Endodermal cell (in vitro differentiated cells): ENCODE measurements around the gene RCHY1. TPM values are rescaled to one million over a fixed set of nuclear protein-coding genes. Genes with fewer than 3 reads are reported as not detected.

Experiments used
- DNase-seq: peaks from one replicate; pipeline ENCODE4 v3.0.0-alpha.2; 2017
- H3K27ac ChIP-seq: 2 replicates; pipeline ENCODE4 v1.5.1; 2013; ENCODE audit warnings: mild to moderate bottlenecking, low read depth, low read length, moderate library complexity
- H3K27me3 ChIP-seq: 2 replicates; pipeline ENCODE4 v1.6.1; 2013; ENCODE audit warnings: mild to moderate bottlenecking, low read length, moderate library complexity; ENCODE audit not compliant: insufficient read depth, control insufficient read depth, poor library complexity, severe bottlenecking
- H3K36me3 ChIP-seq: 2 replicates; pipeline ENCODE4 v1.7.0; 2013; ENCODE audit warnings: mild to moderate bottlenecking, low read length, moderate library complexity; ENCODE audit not compliant: control insufficient read depth, insufficient read depth
- H3K4me1 ChIP-seq: one replicate; pipeline ENCODE4 v1.7.0; 2013; ENCODE audit warnings: low read length; ENCODE audit not compliant: control insufficient read depth, insufficient read depth
- H3K4me3 ChIP-seq: 2 replicates; pipeline ENCODE4 v1.5.1; 2013; ENCODE audit warnings: mild to moderate bottlenecking, low read length, moderate library complexity
- H3K9ac ChIP-seq: 2 replicates; pipeline ENCODE4 v1.6.1; 2013; ENCODE audit warnings: mild to moderate bottlenecking, low read length, moderate library complexity; ENCODE audit not compliant: poor library complexity, severe bottlenecking; ENCODE audit errors: extremely low read depth
- H3K9me3 ChIP-seq: 2 replicates; pipeline ENCODE4 v1.6.1; 2013; ENCODE audit warnings: mild to moderate bottlenecking, low read length, moderate library complexity; ENCODE audit not compliant: control insufficient read depth
- H3K27ac Mint-ChIP-seq: 2 replicates; pipeline ENCODE4 v1.8.0; 2020; ENCODE audit warnings: mixed read lengths
- H3K27me3 Mint-ChIP-seq: 2 replicates; pipeline ENCODE4 v1.8.0; 2021; ENCODE audit warnings: mild to moderate bottlenecking, mixed read lengths; ENCODE audit not compliant: insufficient read depth
- H3K36me3 Mint-ChIP-seq: 2 replicates; pipeline ENCODE4 v1.8.0; 2020; ENCODE audit warnings: low read depth, mixed read lengths
- H3K4me1 Mint-ChIP-seq: 2 replicates; pipeline ENCODE4 v1.8.0; 2020; ENCODE audit warnings: mixed read lengths
- H3K4me3 Mint-ChIP-seq: 2 replicates; pipeline ENCODE4 v1.8.0; 2020; ENCODE audit warnings: mild to moderate bottlenecking, moderate library complexity, mixed read lengths
- H3K9me3 Mint-ChIP-seq: 2 replicates; pipeline ENCODE4 v1.8.0; 2020; ENCODE audit warnings: mild to moderate bottlenecking, mixed read lengths
- WGBS, 2 experiments: methylation state at CpG; one replicate each; pipeline versions ENCODE4 v1.1.5 to v1.1.7; 2013; ENCODE audit warnings: missing lambda C conversion rate in 2 of 2, mixed read lengths in 1 of 2; ENCODE audit not compliant: insufficient coverage in 1 of 2, insufficient read length in 1 of 2; 5-methylcytosine and 5-hydroxymethylcytosine counted together
- total RNA-seq, 2 donors: library from RNA; stranded (reverse); fragmentation: NEBNext Ultra II Directional in 1 of 2; extraction: Animal tissue kit (Norgen Biotek cat#: 25700) in 1 of 2; gene quantifications; 2 replicates in 1 of 2; 3 replicates in 1 of 2; pipeline ENCODE4 v1.2.1, GENCODE V29; 2021
- TF ChIP-seq, protein P1 (sequence below): fragments of 200-600 bp; sonication (generic); conservative IDR thresholded peaks from 2 replicates; pipeline ENCODE4 v1.5.0; 2021; ENCODE audit warnings: antibody characterized with exemption, mild to moderate bottlenecking

The RCHY1 gene
- total RNA-seq, 2 donors from 2014 or later: 35.5 to 35.7 TPM

DNA sequence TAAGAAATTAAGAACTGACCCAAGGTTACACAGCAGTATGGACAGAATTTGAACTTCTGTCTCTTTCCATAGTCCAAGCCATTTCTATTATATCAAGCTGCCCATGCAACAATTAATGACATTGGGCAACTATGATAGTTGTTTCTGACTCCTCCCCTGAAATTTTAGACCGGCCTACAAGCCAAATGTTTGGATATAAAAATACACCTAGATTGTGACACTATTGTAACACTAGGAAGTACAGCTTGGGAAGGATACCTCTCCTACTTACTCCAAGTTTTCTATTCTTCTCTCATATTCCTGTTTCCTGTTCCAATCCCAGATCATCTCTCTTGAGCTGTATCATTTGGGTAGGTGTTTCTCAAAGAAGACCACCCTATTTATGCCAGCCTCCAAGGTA is 43.5 kb downstream of the RCHY1 start:
- WGBS, 2 experiments: 92% methylated on average over 1 of the region's 1 CpG; no CpG with 5 or more reads in 1 of the 2 experiments
- Mint-ChIP-seq H3K27ac (no peak overlapping the region), H3K36me3 (peaks cover 2% of the 10 kb centered on the region), H3K4me3 (no peak overlapping the region), H3K9me3 (no peaks in the 10 kb centered on the region), H3K4me1 (no peaks in the 10 kb centered on the region), H3K27me3 (no peaks in the 10 kb centered on the region)
- no peaks in the 10 kb centered on the region for H3K27me3 ChIP-seq
- no peaks in the 10 kb centered on the region for H3K9me3 ChIP-seq
- H3K27ac ChIP-seq: no peak overlapping the region
- TF ChIP-seq, protein P1, sequence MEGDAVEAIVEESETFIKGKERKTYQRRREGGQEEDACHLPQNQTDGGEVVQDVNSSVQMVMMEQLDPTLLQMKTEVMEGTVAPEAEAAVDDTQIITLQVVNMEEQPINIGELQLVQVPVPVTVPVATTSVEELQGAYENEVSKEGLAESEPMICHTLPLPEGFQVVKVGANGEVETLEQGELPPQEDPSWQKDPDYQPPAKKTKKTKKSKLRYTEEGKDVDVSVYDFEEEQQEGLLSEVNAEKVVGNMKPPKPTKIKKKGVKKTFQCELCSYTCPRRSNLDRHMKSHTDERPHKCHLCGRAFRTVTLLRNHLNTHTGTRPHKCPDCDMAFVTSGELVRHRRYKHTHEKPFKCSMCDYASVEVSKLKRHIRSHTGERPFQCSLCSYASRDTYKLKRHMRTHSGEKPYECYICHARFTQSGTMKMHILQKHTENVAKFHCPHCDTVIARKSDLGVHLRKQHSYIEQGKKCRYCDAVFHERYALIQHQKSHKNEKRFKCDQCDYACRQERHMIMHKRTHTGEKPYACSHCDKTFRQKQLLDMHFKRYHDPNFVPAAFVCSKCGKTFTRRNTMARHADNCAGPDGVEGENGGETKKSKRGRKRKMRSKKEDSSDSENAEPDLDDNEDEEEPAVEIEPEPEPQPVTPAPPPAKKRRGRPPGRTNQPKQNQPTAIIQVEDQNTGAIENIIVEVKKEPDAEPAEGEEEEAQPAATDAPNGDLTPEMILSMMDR: no peak
- H3K4me1 ChIP-seq: no peaks in the 10 kb centered on the region
- H3K4me3 ChIP-seq: no peak overlapping the region
- DNase-seq: no peak
- H3K36me3 ChIP-seq: peaks cover 6% of the 10 kb centered on the region
- no peak overlapping the region for H3K9ac ChIP-seq

DNA sequence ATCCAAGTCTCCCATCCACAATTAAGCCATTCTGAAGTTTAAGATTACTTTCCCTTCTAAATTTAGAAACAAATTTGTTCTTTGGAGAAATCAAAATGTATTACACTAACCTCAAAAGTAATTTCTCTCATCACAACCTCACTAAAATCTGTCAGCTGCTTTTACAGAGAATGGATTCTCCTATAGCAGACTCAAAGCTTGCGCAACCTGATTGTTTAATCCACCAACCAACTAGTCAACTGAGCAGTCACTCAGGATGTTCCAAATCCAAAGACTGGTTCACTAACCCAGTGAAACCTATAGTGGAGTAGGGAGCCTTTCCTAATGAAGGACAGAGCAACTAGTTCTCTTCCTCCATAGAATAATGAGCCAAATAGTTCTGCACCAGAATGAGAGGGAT is 44.3 kb downstream of the RCHY1 start:
- Mint-ChIP-seq H3K4me3 (no peak overlapping the region), H3K27ac (no peak overlapping the region), H3K4me1 (no peaks in the 10 kb centered on the region), H3K9me3 (no peaks in the 10 kb centered on the region), H3K27me3 (no peaks in the 10 kb centered on the region), H3K36me3 (no peaks in the 10 kb centered on the region)
- Histone ChIP-seq H3K27ac (no peak overlapping the region), H3K36me3 (peaks cover 2% of the 10 kb centered on the region), H3K9ac (no peak overlapping the region), H3K27me3 (no peaks in the 10 kb centered on the region), H3K9me3 (no peaks in the 10 kb centered on the region), H3K4me1 (no peaks in the 10 kb centered on the region), H3K4me3 (no peak overlapping the region)
- WGBS, 2 experiments: 96 to 100% methylated on average over 1 of the region's 1 CpG
- TF ChIP-seq, protein P1: no peak
- no peak for DNase-seq

DNA sequence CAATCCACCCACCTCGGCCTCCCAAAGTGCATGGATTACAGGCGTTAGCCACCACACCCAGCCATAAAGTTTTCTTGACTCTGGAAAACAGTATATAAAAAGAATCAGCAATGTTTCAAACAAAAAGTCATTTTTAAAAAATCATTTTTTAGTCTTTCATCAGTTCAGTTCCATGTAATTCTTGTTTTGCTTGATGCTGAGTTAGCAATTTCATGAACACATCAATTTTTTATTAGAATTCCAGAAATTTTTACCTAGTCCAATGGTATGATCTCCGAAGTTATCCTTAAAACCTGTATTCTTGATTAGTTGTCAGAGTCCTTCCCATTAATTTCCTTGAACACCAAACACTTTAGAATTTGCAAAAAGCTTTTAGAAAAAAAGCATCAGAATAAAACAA is 56.8 kb downstream of the RCHY1 start:
- no peaks in the 10 kb centered on the region for H3K27me3 ChIP-seq
- no peaks in the 10 kb centered on the region for H3K4me1 ChIP-seq
- no peaks in the 10 kb centered on the region for H3K36me3 Mint-ChIP-seq
- no peak overlapping the region for H3K27ac Mint-ChIP-seq
- H3K36me3 ChIP-seq: no peaks in the 10 kb centered on the region
- 87 to 90% methylated on average over 3 of the region's 3 CpGs for WGBS, 2 experiments
- TF ChIP-seq, protein P1: no peak
- no peak overlapping the region for H3K27ac ChIP-seq
- H3K27me3 Mint-ChIP-seq: no peaks in the 10 kb centered on the region
- no peaks in the 10 kb centered on the region for H3K4me1 Mint-ChIP-seq
- H3K9ac ChIP-seq: no peak overlapping the region
- peaks cover 3% of the 10 kb centered on the region for H3K9me3 Mint-ChIP-seq
- DNase-seq: no peak
- no peak overlapping the region for H3K4me3 Mint-ChIP-seq
- H3K9me3 ChIP-seq: no peaks in the 10 kb centered on the region
- H3K4me3 ChIP-seq: no peak overlapping the region
